Mesendoderm (in vitro differentiated cells): ENCODE data around the gene ASB15.
A peak's percentile ranks its signal among the peaks of the same experiment; 100 is the strongest.

Experiments used
- DNase-seq: peaks from one replicate; pipeline ENCODE4 v3.0.0; 2013
- H2AK5ac ChIP-seq: 2 replicates; pipeline ENCODE4 v1.6.1; 2013; ENCODE audit warnings: low read length, inconsistent platforms
- H2BK120ac ChIP-seq: 2 replicates; pipeline ENCODE4 v1.6.1; 2013; ENCODE audit warnings: low read depth, mild to moderate bottlenecking, low read length, moderate library complexity, mixed read lengths
- H2BK15ac ChIP-seq: replicated peaks from 2 replicates; pipeline ENCODE4 v1.6.1; 2013; ENCODE audit warnings: low read depth, mild to moderate bottlenecking, moderate library complexity
- H2BK5ac ChIP-seq: 2 replicates; pipeline ENCODE4 v1.6.1; 2013; ENCODE audit warnings: low read length, inconsistent platforms
- H3K18ac ChIP-seq: 2 replicates; pipeline ENCODE4 v1.6.1; 2013; ENCODE audit warnings: mild to moderate bottlenecking, low read length, mixed read lengths
- H3K23ac ChIP-seq: one replicate; pipeline ENCODE4 v1.6.1; 2013; ENCODE audit warnings: low read length
- H3K27ac ChIP-seq: 2 replicates; pipeline ENCODE4 v1.5.1; 2013; ENCODE audit warnings: low read depth, mild to moderate bottlenecking, inconsistent platforms, low read length, moderate library complexity
- H3K27me3 ChIP-seq: 2 replicates; pipeline ENCODE4 v1.6.1; 2013; ENCODE audit warnings: low read length, control low read depth, mild to moderate bottlenecking, inconsistent platforms; ENCODE audit not compliant: insufficient read depth, poor library complexity
- H3K36me3 ChIP-seq: 2 replicates; pipeline ENCODE4 v1.6.1; 2013; ENCODE audit warnings: low read length, inconsistent platforms; ENCODE audit not compliant: control insufficient read depth, insufficient read depth
- H3K4ac ChIP-seq: one replicate; pipeline ENCODE4 v1.6.1; 2013; ENCODE audit warnings: low read depth, mild to moderate bottlenecking, low read length, moderate library complexity
- H3K4me1 ChIP-seq: 2 replicates; pipeline ENCODE4 v1.6.1; 2013; ENCODE audit warnings: low read depth, low read length, inconsistent platforms; ENCODE audit not compliant: control insufficient read depth
- H3K4me2 ChIP-seq: 2 replicates; pipeline ENCODE4 v1.6.1; 2013; ENCODE audit warnings: low read length
- H3K4me3 ChIP-seq: 2 replicates; pipeline ENCODE4 v1.5.1; 2013; ENCODE audit warnings: mild to moderate bottlenecking, low read length
- H3K56ac ChIP-seq: one replicate; pipeline ENCODE4 v1.6.1; 2013; ENCODE audit warnings: low read length
- H3K79me1 ChIP-seq: 2 replicates; pipeline ENCODE4 v1.6.1; 2013; ENCODE audit warnings: low read length, inconsistent platforms
- H3K79me2 ChIP-seq: 2 replicates; pipeline ENCODE4 v1.6.1; 2013; ENCODE audit warnings: mild to moderate bottlenecking, low read length; ENCODE audit not compliant: control insufficient read depth, insufficient read depth
- H3K9ac ChIP-seq: 2 replicates; pipeline ENCODE4 v1.6.1; 2013; ENCODE audit warnings: low read length, inconsistent platforms
- H4K5ac ChIP-seq: one replicate; pipeline ENCODE4 v1.6.1; 2013; ENCODE audit warnings: low read length
- H4K8ac ChIP-seq: one replicate; pipeline ENCODE4 v1.6.1; 2013; ENCODE audit warnings: low read depth, mild to moderate bottlenecking, control low read depth, low read length, moderate library complexity
- WGBS: extraction: QIAGEN DNeasy Blood & Tissue Kit; methylation state at CpG from one replicate; pipeline ENCODE4 v1.1.7; 2013; ENCODE audit warnings: low lambda C conversion rate, missing lambda C conversion rate; ENCODE audit not compliant: insufficient coverage; ENCODE audit errors: extremely low coverage; 5-methylcytosine and 5-hydroxymethylcytosine counted together

Gene ASB15

DNA sequence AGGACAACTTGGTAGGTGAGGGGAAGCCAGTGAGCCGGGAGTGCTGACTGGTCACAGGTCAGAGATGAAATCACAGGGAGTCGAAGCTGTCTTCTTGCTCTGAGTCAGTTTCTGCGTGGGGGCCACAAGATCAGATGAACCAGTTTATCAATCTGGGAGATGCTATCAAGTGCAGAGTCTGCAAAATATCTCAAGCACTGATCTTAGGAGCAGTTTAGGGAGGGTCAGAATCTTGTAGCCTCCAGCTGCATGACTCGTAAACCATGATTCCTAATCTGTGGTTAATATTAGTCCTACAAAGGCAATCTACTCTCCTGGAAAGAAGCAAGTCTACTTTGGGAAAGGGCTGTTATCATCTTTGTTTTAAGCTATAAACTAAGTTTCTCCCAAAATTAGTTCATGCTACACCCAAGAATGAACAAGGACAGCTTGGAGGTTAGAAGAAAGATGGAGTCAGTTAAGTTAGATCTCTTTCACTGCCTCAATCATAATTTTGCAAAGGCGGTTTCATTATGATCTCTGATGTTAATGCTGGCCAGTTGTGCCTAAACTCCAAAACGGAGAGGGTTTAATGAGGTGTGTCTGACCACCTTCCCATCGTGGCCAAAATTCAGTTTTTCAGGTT, 45.6 kb downstream of the ASB15 start:
- H2AK5ac ChIP-seq, result no peak overlapping the region
- no peak overlapping the region for H2BK15ac ChIP-seq
- H2BK120ac ChIP-seq, result no peak overlapping the region
- H3K56ac ChIP-seq, result no peak overlapping the region
- H3K79me2 ChIP-seq, result no peaks in the 10 kb centered on the region
- H3K23ac ChIP-seq, result no peak overlapping the region
- no peak overlapping the region for H4K5ac ChIP-seq
- H3K36me3 ChIP-seq, result no peaks in the 10 kb centered on the region
- no peak overlapping the region for H3K4me2 ChIP-seq
- no peak overlapping the region for H3K9ac ChIP-seq
- peaks cover 3% of the 10 kb centered on the region for H3K4me1 ChIP-seq
- H3K4me3 ChIP-seq, result no peak overlapping the region
- H3K79me1 ChIP-seq, result no peaks in the 10 kb centered on the region
- no peak overlapping the region for H2BK5ac ChIP-seq
- H4K8ac ChIP-seq, result no peak overlapping the region
- WGBS, result no CpG with 5 or more reads among the region's 7 CpGs
- no peak overlapping the region for H3K18ac ChIP-seq
- H3K4ac ChIP-seq, result no peak overlapping the region
- H3K27ac ChIP-seq, result no peak overlapping the region
- no peaks in the 10 kb centered on the region for H3K27me3 ChIP-seq
- DNase-seq, result no peak

DNA sequence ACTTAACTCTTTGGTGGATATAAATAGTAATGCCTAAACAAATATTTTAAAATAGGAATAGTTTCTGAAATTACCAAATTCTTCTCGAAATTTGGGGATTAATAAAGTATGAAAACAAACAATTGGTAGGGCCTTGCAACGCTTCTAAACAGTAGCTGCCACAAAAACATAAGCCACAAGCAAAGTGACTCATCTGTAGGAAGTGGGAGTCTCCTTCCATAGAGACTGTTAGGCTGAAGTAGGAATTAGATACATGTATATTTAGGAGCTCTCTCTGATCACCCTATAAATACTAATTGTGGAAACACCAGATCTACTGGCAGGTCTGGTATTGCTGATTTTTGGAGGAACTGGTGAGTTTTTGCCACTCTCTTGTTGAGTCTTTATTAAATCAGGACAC, 48.3 kb downstream of the ASB15 start:
- no CpG with 5 or more reads among the region's 2 CpGs for WGBS

DNA sequence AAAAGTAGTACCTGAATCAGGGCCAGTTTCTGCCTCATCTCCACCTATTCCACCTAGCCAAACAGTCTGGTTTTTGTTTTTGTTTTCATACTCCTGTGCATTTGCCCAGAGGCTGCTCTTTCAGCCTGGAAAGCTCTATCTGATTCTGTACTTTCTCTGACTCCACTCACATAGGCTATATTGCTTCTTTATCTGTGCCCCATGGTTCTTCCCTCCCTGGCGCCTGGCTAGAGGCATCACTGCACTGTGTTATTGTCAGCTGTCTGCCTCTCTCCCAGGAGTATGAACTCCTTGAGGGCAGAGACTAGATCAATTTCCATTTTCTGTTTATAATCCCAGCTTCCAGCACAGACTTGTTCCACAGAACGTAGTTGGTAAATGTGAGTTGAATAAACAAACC, 49.0 kb downstream of the ASB15 start:
- Histone ChIP-seq H3K36me3 (no peaks in the 10 kb centered on the region), H3K79me2 (no peaks in the 10 kb centered on the region), H2BK120ac (no peak overlapping the region), H3K23ac (no peak overlapping the region), H4K5ac (no peak overlapping the region), H2AK5ac (no peak overlapping the region), H3K9ac (no peak overlapping the region), H3K56ac (no peak overlapping the region), H3K79me1 (no peaks in the 10 kb centered on the region), H3K4me1 (no peaks in the 10 kb centered on the region), H3K27ac (no peak overlapping the region), H2BK15ac (no peak overlapping the region), H3K4ac (no peak overlapping the region), H3K4me2 (no peak overlapping the region), H3K18ac (no peak overlapping the region), H3K27me3 (no peaks in the 10 kb centered on the region), H2BK5ac (no peak overlapping the region), H4K8ac (no peak overlapping the region), H3K4me3 (no peak overlapping the region)
- DNase-seq, result no peak
- WGBS, result no CpG with 5 or more reads among the region's 2 CpGs

More for the DNA sequence above, 48.3 kb downstream of the ASB15 start:
- no peak overlapping the region for H2BK15ac ChIP-seq
- no peaks in the 10 kb centered on the region for H3K36me3 ChIP-seq
- H3K4ac ChIP-seq, result no peak overlapping the region
- H2BK5ac ChIP-seq, result no peak overlapping the region
- no peaks in the 10 kb centered on the region for H3K79me2 ChIP-seq
- H3K9ac ChIP-seq, result no peak overlapping the region
- H4K8ac ChIP-seq, result no peak overlapping the region
- H2AK5ac ChIP-seq, result no peak overlapping the region
- H3K27ac ChIP-seq, result no peak overlapping the region
- H3K56ac ChIP-seq, result no peak overlapping the region
- no peaks in the 10 kb centered on the region for H3K27me3 ChIP-seq
- H2BK120ac ChIP-seq, result no peak overlapping the region
- H3K18ac ChIP-seq, result no peak overlapping the region
- no peaks in the 10 kb centered on the region for H3K79me1 ChIP-seq
- H3K23ac ChIP-seq, result no peak overlapping the region
- no peak for DNase-seq
- no peak overlapping the region for H4K5ac ChIP-seq
- no peaks in the 10 kb centered on the region for H3K4me1 ChIP-seq
- H3K4me3 ChIP-seq, result no peak overlapping the region
- H3K4me2 ChIP-seq, result no peak overlapping the region

DNA sequence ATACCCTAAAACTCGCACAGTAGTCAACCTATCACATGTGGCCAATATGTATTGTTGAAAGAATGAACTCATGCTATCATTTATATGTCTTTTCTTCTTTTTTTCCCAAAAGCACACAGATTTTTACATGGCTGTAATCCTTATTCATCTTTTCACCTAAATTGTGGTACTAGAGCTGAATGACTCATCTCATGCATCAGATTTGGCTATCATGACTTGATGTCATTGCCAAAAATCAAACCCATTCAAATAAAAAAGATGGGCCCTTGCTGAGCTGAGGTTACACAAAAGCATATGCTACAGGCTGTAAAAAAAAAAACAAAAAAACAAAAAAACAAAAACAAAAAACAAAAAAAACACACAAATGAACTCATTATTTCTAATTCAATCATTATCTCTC, 50.8 kb downstream of the ASB15 start:
- H3K79me2 ChIP-seq, result no peaks in the 10 kb centered on the region
- no peak overlapping the region for H3K4ac ChIP-seq
- H3K4me3 ChIP-seq, result no peak overlapping the region
- no peak overlapping the region for H4K8ac ChIP-seq
- H3K4me1 ChIP-seq, result no peaks in the 10 kb centered on the region
- H3K9ac ChIP-seq, result no peak overlapping the region
- H2BK15ac ChIP-seq, result no peak overlapping the region
- no peaks in the 10 kb centered on the region for H3K79me1 ChIP-seq
- H3K18ac ChIP-seq, result no peak overlapping the region
- WGBS, result no CpG with 5 or more reads among the region's 1 CpG
- no peak overlapping the region for H3K27ac ChIP-seq
- H3K56ac ChIP-seq, result no peak overlapping the region
- H3K23ac ChIP-seq, result no peak overlapping the region
- no peak overlapping the region for H2BK120ac ChIP-seq
- H2BK5ac ChIP-seq, result no peak overlapping the region
- H4K5ac ChIP-seq, result no peak overlapping the region
- no peak overlapping the region for H2AK5ac ChIP-seq
- H3K36me3 ChIP-seq, result no peaks in the 10 kb centered on the region
- no peak overlapping the region for H3K4me2 ChIP-seq
- no peak for DNase-seq
- H3K27me3 ChIP-seq, result no peaks in the 10 kb centered on the region

DNA sequence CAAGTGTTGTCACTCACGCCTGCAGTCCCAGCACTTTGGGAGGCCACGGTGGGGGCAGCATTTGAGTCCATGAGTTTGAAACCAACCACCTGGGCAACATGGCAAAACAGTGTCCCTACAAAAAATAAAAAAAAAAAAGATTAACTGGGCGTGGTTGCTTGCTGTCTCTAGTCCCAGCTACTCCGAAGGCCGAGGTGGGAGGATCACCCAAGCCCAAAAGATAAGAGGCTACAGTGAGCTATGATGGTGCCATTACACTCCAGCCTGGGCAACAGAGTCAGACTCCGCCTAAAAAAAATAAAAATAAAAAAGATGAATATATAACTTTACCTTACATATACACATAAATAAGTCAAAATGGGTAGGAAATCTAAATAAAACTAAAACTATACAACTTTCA, 51.5 kb downstream of the ASB15 start:
- H2BK15ac ChIP-seq, result no peak overlapping the region
- H3K79me1 ChIP-seq, result no peaks in the 10 kb centered on the region
- no peaks in the 10 kb centered on the region for H3K36me3 ChIP-seq
- no peak overlapping the region for H3K56ac ChIP-seq
- no CpG with 5 or more reads among the region's 6 CpGs for WGBS
- H3K4me1 ChIP-seq, result no peaks in the 10 kb centered on the region
- H3K4me3 ChIP-seq, result no peak overlapping the region
- no peaks in the 10 kb centered on the region for H3K79me2 ChIP-seq
- no peak overlapping the region for H4K5ac ChIP-seq
- no peak overlapping the region for H2AK5ac ChIP-seq
- H3K9ac ChIP-seq, result no peak overlapping the region
- no peak overlapping the region for H2BK5ac ChIP-seq
- no peak overlapping the region for H3K23ac ChIP-seq
- H3K27me3 ChIP-seq, result no peaks in the 10 kb centered on the region
- no peak for DNase-seq
- H4K8ac ChIP-seq, result no peak overlapping the region
- H3K27ac ChIP-seq, result no peak overlapping the region
- no peak overlapping the region for H2BK120ac ChIP-seq
- H3K18ac ChIP-seq, result no peak overlapping the region
- no peak overlapping the region for H3K4me2 ChIP-seq
- peak overlapping the region; percentile 36 for H3K4ac ChIP-seq

DNA sequence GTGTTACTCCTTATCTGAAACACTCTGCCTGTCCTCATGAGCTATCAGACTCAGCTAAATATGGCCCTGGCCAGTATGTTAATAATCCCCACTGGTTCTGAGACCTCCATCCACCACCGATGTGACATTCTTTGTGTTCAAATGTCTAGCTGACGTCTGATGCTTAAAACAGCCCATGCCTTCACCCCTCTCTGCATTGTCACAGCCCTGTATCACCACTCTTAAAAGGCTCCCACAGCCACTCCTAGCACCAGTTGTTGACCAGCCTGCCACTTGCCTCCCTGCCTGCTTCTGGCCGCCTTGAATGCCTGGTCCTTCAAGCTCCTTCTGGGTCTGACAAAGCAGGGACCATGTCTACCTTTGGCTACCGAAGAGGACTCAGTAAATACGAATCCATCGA, 54.0 kb downstream of the ASB15 start, which contains the start of gene LMOD2:
Gene LMOD2, plus strand, starts transcription at position 253 of the 400 bp plus-strand sequence. Its CDS starts 98 bp downstream, at position 351.
- Histone ChIP-seq H3K79me1 (no peaks in the 10 kb centered on the region), H2BK120ac (no peak within 1 kb of the TSS), H4K8ac (no peak within 1 kb of the TSS), H3K4ac (no peak within 1 kb of the TSS), H3K4me2 (no peak within 1 kb of the TSS), H3K56ac (no peak within 1 kb of the TSS), H2BK5ac (no peak within 1 kb of the TSS), H3K9ac (no peak within 1 kb of the TSS), H3K36me3 (no peaks in the 10 kb centered on the region), H2AK5ac (no peak within 1 kb of the TSS), H3K18ac (no peak within 1 kb of the TSS), H3K27me3 (no peaks in the 10 kb centered on the region), H3K4me1 (no peaks in the 10 kb centered on the region), H3K27ac (no peak within 1 kb of the TSS), H2BK15ac (no peak within 1 kb of the TSS), H3K4me3 (no peak within 1 kb of the TSS), H3K79me2 (no peaks in the 10 kb centered on the region), H3K23ac (no peak within 1 kb of the TSS), H4K5ac (no peak within 1 kb of the TSS)
- no peak for DNase-seq
- no CpG with 5 or more reads among the region's 6 CpGs for WGBS
